Measurements from ENCODE around the gene AKAP14. TPM values are rescaled to one million over a fixed set of nuclear protein-coding genes. Genes with fewer than 3 reads are reported as not detected.

Gene AKAP14
- total and polyA plus RNA-seq, 2 of the 8 experiments (the other 6 are each of a cell fraction or from before 2014, with no cell fraction given) = 0.79 to 1.3 TPM

- no peak for TF ChIP-seq USF2 (IDR thresholded peaks at IDR 0.05; ENCODE audit: low read length)
- no peak for TF ChIP-seq EP300 (IDR thresholded peaks at IDR 0.05; ENCODE audit: borderline replicate concordance in 1 of 2, low read depth in 2 of 2, low read length in 2 of 2)
Observed at GRCh38 chrX:119935215-119935874, 39.7 kb downstream of the AKAP14 start (continued).
